Myocyte (in vitro differentiated cells): Measurements from ENCODE around the gene FAM171A1. TPM values are rescaled to one million over a fixed set of nuclear protein-coding genes. Genes with fewer than 3 reads are reported as not detected.
"Not testable (repeated sequence)": the region's sequence is repeated elsewhere in the genome, so short reads cannot be mapped to it uniquely, and the experiment has no call there.

Experiments
- DNase-seq: peaks from one replicate; pipeline ENCODE4 v3.0.0-alpha.2; 2012; ENCODE audit warnings: low read depth
- total RNA-seq: library from RNA; depleted of rRNA; stranded (reverse); fragments of >200 nt; gene quantifications from 2 replicates; pipeline ENCODE4 v1.2.3, GENCODE V29; 2014

Gene FAM171A1
- total RNA-seq, 1 donor from 2014 or later, result 15.0 TPM

DNA sequence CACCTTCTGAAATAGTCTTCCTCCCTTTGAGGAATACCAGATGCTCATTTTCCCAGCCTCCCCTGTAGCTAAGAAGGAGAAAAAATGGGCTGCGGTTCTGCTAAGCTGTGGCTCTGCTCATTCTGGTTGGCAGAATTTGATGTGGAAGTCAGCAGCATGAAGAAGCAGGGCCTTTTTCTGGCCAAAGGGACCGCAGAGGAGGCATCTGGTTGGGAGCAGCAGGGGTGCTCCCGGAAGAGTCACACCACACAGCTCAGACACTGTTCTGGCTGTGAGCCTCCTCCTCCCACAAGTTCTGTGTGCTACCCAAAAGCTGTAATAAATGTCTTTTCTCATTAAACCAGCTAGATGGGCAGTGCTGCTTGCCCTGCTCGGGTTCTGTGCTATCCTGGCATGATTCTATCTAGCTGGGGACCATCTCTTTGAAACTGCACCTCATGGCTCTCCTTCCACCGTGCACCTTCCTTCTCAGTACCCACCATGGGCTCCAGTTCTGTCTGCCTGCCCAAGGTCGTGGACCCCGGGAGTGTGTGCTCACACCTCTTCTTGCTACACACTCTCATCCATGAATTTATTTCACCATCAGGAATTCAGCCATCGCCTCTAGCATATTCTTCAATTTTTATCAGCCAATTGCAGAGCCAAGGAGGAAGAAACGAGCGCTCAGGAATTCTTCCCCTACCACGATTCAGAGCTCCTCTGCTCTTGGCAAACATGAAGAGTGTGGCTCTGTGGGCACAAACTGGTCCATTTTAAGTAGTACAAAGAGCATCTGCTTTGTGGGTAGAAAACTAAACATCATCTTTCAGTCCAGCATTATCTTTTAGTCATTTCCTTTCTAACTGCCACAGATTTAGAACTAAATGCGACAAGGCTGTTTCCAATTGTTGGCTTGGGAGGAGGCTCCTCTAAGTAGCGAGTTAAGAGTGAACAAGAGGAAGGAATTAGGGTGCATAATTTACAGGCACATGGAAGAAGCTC lies 76.9 kb downstream of the FAM171A1 start:
- DNase-seq, result peak; percentile 73

DNA sequence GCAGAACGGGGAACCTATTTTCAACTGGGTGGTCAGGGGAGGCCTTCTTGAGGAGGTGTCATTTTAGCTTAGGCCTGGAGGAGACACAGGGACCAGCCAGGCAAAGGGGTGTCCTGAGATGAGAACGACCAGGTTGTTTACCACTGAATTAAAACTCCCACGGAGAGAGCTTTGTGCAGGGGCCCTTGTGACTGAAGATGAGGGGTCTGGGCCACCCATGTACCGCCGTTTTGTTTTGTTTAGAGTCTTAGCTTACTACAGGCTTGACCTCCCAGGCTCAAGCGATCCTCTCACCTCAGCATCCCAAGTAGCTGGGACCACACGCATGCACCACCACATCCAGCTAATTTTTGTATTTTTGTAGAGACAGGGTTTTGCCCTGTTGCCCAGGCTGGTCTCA lies 80.4 kb downstream of the FAM171A1 start:
- no peak for DNase-seq

DNA sequence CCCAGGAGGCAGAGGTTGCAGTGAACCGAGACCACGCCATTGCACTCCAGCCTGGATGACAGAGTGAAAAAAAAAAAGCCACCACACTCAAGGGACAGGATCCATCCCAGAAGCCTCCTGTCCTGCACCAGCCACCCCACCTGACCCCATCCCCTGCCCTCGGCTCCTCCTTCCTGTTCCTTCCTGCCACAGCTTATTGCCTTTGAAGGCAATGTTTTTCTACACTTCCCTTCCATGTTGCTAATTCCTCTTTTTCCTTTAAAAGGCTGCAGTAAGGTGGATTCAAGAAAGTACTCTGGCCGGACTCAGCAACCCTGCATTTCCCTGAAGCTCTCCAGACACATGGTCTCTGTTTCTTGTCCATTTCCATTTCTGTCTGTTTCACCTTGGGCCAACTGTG lies 80.9 kb downstream of the FAM171A1 start:
- DNase-seq, result no peak

DNA sequence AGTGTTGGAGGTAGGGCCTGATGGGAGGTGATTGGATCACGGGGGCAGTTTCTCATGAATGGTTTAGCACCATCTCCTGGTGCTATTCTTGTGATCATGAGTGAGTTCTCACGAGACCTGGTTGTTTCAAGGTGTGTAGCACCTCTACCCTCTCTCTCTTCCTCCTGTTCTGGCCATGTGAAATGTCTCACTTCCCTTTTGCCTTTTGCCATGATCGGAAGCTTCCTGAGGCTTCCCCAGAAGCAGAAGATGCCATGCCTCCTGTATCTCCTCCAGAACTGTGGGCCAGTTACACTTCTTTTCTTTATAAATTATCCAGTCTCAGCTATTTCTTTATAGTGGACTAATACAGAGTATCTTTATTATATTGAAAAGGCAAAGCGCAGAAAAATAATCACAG lies 90.1 kb downstream of the FAM171A1 start:
- no peak for DNase-seq

DNA sequence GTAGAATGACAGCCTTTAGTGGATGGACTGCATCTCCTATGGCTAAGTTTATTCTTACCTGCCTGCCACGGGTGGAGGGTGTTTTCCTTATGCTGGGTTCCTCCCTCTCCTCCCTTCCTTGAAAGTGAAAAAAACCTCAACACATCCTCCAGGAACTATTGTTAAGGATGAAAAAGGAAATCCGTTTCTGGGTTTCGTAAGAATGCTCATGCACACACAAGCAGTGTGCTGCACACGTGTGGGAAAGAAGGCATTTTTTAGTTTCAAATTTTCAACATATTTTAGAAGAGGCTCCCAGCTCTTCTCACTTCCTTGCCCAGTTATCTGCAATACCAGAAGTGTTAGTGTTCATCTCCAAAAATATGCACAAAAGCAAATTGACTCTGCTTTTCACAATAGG lies 90.6 kb downstream of the FAM171A1 start:
- DNase-seq, result no peak

DNA sequence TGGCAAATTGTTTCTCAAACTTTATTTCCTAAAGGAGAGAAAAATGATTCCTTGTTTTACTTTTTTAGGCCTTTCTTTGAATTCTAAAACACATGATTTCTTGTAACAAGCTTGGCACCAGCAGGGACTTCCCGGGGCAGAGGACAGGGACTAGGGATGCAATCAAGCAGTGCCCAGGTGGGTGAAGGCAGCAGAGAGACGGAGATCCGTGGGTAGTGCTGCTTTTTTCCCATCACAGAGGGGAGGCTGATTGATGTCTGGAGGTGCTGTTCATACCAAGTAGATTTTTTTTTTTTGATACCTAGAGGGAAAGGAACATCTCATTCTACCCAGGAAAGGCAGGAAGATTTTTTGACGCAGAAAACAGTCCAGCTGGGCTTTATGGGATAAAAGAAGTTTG lies 91.9 kb downstream of the FAM171A1 start:
- no peak for DNase-seq

DNA sequence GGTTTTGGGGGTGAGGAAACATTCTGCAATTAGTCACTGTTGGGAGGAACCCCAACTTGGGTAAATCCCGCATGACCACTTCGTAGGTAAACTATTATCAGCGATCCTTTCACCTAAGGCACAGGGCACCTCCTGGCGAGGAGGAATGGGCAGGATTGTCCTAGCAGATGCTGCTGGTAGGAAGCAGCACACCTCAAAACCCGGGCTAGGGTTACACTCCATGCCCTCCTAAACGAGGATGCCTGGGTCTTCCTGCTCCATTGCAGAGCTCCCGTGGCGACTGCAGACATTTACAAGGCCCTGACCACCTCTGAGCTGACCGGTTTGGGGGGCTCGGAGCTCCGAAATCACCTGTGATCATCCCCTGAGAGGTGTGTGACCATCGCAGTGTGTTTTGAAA lies 92.3 kb downstream of the FAM171A1 start:
- no peak for DNase-seq

DNA sequence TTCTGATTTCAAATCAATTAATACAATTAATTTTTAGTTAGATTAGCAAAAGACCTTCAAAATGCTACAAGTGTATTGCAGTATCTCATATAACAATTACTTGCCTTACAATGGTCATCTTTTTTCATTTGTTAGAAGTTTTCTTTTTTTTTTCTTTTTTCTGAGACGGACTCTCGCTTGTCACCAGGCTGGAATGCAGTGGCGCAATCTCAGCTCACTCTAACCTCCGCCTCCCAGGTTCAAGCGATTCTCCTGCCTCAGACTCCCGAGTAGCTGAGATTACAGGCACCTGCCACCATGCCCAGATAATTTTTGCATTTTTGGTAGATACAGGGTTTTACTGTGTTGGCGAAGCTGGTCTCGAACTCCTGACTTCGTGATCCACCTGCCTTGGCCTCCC lies 95.0 kb downstream of the FAM171A1 start:
- not testable (repeated sequence) for DNase-seq

DNA sequence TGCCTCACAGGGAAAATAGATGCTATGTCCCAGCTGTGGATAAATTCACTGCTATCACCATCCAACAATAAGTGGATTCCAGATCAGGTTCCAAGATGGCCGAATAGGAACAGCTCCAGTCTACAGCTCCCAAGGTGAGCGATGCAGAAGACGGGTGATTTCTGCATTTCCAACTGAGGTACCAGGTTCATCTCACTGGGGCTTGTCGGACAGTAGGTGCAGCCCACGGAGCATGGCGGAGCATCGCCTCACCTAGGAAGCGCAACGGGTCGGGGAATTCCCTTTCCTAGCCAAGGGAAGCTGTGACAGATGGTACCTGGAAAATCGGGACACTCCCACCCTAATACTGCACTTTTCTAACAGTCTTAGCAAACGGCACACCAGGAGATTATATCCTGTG lies 101.3 kb downstream of the FAM171A1 start:
- not testable (repeated sequence) for DNase-seq

DNA sequence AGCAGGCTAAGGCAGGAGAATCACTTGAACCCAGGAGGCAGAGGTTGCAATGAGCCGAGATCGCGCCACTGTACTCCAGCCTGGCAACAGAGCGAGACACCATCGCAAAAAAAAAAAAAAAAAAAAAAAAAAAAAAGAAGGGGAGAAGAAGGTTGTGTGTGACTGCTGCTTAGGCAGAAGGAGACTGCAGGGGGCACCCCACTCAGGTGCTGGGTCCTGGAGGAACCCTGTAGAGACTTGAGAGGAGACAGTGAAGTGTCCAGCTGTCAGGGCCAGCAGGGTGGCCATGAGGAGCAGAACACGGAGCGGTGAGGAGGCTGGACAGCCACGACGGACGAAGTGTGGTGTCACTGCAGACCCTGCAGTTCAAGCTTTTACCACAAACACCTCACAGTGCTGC lies 103.6 kb downstream of the FAM171A1 start:
- no peak for DNase-seq

DNA sequence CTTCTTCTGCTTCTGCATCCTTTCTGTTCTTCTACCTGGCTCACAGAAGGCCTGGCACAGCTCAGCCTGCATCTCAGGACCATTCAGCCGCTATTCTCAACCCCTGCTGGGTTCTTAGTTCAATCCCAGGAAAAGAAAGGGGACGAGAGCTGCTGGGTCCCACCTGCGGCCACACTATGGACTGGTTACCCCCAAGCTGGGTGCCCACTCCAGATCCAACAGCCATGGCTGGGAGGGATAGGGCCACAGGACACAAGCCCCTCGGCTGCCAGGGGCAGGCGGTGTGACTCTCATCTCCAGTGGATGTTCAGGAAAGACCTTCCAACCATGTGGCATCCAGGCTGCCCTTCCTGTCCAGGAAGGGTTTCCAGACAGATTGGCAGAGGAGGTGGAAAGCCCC lies 105.0 kb downstream of the FAM171A1 start:
- no peak for DNase-seq

DNA sequence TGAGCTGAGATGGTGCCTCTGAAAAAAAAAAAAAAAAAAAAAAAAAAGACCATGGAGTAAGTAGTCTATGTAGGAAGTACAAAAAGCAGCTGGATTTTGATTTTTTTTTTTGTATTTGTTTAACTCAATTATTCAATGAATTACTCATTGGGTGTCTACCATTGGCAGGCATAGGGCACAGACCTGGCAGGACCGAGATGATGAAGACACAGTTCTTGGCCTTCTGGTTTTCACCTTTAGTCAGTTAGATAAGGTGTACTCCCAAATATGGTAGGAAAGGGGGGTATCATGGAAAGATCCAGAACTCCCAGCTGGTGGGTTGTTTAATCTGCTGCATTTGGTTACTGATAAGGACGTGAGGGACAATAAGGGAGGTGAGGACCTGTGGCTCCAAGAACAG lies 105.5 kb downstream of the FAM171A1 start:
- no peak for DNase-seq

DNA sequence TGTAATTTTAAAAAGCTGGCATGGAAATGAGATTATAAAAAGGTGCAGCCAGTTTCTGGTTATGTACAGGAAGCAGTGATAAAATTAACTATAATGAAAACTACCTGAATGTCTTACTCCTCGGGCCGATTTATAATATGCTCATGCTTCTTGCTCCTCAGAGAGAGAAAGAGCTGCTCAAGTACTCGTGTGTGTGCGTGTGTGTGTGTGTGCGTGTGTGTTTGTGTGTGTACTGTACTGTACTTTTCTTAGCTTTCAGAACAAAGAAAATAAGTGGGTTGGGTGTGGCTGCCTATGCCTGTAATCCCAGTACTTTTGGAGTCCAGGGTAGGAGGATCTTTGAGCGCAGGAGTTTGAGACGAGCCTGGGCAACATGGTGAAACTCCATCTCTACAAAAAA lies 106.0 kb downstream of the FAM171A1 start:
- DNase-seq, result peak; percentile 76

DNA sequence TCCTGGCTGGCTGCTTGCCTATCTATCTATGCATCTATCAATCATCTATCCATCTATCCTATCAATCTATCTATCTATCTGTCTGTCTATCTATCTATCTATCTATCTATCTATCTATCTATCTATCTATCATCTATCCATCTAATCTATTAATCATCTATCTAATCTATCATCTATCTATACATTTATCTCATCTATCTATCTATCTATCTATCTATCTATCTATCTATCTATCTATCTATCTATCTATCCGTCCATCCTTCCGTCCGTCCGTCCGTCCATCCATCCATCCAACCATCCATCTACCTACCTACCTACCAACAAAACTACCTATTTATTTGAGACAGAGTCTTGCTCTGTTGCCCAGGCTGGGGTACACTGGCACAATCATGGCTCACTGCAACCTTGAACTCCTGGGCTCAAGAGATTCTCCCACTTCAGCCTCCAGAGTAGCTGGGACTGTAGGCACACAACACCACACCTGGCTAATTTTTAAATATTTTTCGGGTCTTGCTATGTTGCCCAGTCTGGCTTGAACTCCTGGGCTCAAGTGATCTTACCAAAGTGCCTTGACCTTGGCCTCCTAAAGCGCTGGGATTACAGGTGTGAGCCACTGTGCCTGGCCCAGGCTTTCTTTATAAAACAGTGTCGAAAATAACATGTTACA lies 107.3 kb downstream of the FAM171A1 start:
- no peak for DNase-seq

DNA sequence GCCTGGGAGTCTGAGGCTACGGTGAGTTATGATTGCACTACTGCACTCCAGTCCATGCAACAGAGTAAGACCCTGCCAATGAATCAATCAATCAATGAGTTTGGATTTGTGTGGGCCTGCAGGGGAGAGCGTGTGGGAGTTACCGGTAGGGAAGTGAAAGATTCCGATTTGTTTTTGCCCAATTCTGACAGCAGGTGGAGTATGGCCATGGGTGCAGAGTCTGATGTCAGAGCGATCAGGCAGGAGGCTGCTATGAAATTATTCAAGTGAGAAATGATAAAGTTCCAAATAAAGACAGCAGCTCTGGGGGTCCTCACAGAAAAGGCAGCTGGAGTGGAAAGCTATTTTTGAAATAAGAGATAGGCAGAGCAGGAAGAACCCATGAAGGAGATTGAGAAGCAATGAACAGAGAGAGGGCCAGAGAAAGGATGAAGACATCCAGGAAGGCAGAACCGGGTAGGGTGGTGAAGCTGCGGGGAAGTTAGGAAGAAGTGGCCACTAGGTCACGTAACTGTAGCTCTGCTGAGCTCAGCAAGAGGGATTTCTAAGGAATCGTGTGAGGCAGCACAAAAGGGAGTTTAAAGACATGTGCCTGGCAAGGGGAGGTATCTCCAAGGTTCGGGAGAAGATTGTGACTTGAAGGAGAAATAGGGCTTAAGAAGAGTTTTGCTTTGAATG lies 108.9 kb downstream of the FAM171A1 start:
- peak; percentile 25 for DNase-seq

DNA sequence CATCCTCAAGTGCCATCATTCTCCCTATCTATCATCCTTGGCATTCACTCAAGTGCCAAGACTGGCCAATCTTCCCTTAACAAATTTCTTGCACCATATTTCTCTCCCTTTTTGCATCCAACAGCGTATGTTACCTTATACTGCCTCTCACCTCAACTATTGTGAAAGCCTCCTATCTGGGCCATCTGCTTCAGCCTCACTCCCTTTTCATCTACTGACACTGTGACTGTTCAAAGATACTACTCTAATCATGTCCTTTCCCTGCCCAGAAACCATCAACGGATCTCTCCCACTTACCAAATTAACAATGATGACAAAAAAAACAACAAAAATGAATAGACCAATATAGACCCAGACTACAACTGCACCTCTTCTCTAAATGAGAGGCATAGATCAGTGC lies 112.0 kb downstream of the FAM171A1 start:
- DNase-seq, result no peak

DNA sequence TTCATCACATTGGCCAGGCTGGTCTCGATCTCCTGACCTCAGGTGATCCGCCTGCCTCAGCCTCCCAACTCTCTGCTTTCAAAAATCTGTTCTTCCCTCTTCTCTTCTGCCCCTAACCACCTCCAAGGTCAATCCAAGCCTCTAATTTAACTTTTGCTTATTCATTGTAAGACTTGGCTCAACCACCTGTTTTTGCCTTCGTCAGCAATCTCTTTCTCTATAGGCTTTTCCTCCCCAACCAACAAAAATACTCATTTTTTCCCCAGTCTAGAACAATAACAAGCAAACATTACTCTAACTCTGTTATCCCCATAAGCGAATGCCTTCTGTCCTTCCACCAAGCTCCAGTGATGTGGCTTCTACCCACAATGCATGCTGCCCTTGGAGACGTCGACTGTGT lies 112.8 kb downstream of the FAM171A1 start:
- DNase-seq, result no peak

DNA sequence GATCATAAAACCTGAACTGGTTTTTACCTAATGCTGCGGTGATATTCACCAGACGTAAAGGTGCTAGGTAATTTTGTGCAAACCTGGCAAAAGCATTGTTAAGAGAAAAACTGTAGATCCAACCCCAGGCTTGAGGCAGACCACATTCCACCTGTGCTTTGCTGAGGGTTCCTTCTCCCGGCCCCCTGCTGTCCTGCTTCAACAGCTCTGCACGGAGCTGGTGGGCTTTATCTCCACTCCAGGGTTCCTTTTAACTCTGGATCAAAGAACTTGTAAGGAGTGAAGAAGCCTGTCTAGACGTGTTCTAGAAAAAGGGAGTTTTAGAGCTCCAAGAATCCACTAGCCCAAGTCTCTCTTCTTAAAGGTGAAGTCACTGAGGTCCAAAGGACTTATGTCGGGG lies 115.1 kb downstream of the FAM171A1 start:
- no peak for DNase-seq

DNA sequence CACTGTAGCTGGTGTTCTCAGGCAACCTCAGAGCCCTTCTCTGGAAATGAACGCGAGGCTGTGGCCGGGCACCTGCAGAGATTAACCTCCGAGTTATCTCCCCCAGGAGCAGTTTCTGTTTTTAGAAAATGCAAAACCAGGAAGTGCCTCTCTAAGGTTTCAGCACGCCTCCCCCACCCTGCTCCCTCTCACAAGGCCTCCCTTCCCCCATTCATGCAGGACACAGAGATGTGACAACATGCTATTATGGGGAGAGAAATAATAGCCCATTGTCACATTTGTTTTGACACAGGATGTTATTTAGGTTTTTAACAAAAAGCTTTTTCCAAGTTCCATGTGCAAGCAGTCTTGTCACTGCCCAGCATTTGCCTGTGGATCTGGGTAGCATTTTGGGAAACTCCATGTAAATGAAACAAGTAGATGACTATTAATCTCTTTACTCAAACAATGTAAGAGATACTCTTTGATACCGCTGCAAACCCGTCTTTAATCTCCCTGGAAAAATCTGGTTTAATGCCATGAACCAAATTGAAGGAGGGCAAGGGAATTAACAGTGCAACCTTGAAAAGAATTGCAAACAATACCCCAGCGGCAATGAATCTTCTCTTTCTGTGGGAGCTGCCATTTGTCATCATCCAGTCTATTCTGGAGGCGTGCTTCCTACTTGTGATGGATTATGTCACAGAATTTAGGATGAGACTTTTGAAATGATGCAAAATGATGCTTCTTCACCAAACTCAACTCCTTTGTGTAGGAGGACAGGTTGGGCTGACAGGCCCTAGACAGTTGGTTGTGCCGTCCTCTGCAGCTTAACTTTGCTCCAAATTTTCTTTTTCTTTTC lies 116.1 kb downstream of the FAM171A1 start:
- no peak for DNase-seq

DNA sequence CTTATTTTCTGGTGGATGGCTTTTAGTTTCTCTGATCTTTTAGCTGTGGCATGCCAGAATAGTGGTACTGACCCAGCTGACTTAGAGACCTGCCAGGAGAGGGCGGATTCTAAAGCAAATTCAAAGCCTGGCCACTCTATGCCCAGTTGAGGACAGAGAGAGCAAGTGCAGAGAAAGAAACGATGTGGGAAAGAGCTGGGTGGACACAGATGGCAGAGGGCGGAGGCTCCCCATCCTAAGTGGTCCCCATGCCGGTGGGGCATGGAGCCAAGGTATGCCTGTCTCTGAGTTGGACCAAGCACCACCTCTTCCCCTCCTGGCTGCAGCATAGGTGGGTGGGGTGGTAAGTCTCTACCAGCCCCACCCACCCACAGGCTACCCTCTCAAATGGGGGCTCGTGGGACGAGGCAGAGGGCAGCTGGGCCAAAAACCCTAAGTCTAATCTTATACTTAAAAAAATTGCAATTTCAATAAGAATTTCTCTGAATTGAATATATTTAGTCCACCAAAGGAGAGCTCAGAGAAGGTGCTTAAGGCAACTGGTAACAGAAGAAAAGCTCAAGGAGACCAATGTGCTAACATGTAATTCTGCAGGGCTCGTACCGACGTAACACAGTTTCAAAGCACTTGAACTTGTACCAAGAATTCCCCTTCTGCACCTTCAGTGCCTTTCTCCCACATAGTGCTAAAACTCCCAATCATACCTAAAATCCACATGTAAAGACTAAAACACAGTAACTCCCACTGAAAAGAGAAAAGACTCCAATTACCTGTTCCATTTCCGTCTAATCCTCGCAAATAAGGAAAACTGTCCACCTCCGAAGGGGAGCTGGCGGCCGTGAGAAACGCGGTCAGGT lies 116.9 kb downstream of the FAM171A1 start:
- DNase-seq, result no peak
